GM12891 (cell line): ENCODE measurements around the gene ARF6.
"Not testable (repeated sequence)": the region's sequence is repeated elsewhere in the genome, so short reads cannot be mapped to it uniquely, and the experiment has no call there.

Experiments
- DNase-seq: peaks from one replicate; pipeline ENCODE4 v3.0.0; 2011; ENCODE audit warnings: low spot score; ENCODE audit not compliant: insufficient read length
- FAIRE-seq: peaks from 2 replicates; lab custom pipeline; 2011; peaks lifted over from hg19 to GRCh38; lab: Jason Lieb, UNC
- PAX5 ChIP-seq: IDR thresholded peaks from 2 replicates; pipeline ENCODE4 v1.6.1; 2011; ENCODE audit warnings: low read length, moderate library complexity, mild to moderate bottlenecking; ENCODE audit not compliant: insufficient read depth, severe bottlenecking
- POLR2A ChIP-seq: IDR thresholded peaks from 2 replicates; pipeline ENCODE4 v1.6.1; 2011; ENCODE audit warnings: low read depth, low read length, control low read depth
- POLR2AphosphoS5 ChIP-seq: IDR thresholded peaks from 2 replicates; pipeline ENCODE4 v1.6.1; 2011; ENCODE audit warnings: low read depth, low read length, control low read depth
- POU2F2 ChIP-seq: IDR thresholded peaks from 2 replicates; pipeline ENCODE4 v1.6.1; 2011; ENCODE audit warnings: low read depth, mild to moderate bottlenecking, control low read depth, low read length, moderate library complexity
- SPI1 ChIP-seq: IDR thresholded peaks from 2 replicates; pipeline ENCODE4 v1.6.1; 2011; ENCODE audit warnings: low read depth, low read length, control low read depth
- TAF1 ChIP-seq: IDR thresholded peaks from 2 replicates; pipeline ENCODE4 v1.6.1; 2011; ENCODE audit warnings: low read depth, low read length, control low read depth

The ARF6 gene

GRCh38 chr14:49893309-49894213 is 679 bp downstream of the ARF6 start:
- DNase-seq (peak; percentile 59), FAIRE-seq (peak; percentile 85)
- TF ChIP-seq POU2F2 (no peak), POLR2A (no peak; the same call in 1 of the 2 replicates), SPI1 (no peak), POLR2AphosphoS5 (no peak; the same call in none of the 2 replicates), PAX5 (no peak), TAF1 (no peak; the same call in 1 of the 2 replicates)

DNA sequence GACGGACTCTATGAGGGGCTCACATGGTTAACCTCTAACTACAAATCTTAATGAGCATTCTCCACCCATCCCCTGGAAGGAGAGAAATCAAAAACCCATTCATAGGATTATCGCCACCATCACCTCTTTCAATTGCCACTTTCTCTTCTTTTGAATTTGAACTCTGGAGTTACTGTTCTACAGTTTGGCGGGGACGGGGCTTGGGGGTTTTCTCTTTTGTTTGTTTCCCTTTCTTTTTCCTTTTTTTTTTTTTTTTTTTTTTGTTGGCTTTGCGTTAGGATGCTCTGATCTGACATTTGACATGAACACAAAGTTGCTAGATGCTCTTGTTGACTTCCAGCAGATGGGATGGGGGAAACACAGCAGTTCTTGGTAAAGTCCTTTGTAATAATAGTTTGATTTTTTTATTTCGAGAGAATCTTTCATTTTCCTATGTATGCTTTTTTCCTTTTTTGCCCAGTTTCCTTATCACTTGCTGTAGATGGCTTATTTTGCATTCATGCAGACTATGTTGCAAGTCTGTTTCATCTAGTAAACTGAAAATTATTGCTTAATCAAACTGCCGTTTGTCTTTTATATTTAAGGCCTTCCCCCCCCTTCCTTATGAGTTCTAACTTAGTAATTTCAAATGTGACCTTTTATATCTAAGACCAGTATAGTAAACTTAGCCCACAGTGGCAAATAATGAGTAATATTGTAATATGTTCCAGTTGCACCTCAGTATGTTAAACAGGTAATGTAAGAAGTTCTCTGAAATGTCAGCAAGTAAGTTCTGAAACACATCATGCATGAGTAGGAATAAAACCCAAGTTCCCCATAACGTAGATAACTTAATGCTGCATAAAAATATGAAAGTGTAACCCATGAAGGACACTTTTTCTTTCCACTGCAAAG is 1.6 kb downstream of the ARF6 start:
- FAIRE-seq, result peak; percentile 82
- not testable (repeated sequence) for DNase-seq

GRCh38 chr14:49895480-49895879 is 2.6 kb downstream of the ARF6 start:
- DNase-seq (no peak), FAIRE-seq (peak; percentile 52)
- TF ChIP-seq POLR2AphosphoS5 (peak; percentile 52), TAF1 (no peak)

DNA sequence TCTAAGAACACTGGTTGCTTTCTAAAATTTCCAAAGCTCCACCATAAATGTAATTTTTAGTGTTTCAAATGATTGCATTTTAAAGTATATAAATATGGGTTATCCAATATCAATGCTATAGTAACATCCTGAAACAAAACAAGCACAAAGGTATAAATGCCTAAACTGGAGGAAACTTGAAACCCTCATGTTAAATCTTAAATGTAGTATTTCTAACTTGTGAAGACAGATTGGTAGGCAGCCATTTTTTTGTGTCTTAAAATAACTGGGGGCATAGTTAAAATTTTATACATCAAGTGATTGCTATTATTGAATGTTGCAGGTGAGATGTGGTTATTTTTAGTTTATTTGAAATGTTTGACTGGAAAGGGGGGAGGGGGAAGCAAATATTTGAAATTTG is 3.4 kb downstream of the ARF6 start:
- FAIRE-seq, DNase-seq: not testable (repeated sequence)

DNA sequence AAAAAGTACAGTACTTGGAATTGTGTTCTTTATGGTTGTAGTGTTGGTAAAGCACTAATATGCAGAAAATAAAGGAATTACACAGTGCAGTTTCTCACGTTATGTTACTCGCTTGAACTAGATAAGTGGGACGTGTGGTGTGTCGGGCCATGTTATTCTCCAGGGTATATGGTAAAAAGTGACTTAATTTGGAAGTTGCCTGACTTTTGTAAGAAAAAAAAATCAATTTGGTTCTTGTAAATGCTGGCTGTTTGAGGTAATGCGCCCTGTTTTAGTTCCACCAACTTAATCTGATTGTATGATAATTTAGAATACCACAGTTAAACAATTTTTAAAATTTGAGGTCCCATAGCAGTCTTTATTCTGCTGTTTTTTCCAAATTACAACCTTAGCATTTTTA is 4.1 kb downstream of the ARF6 start:
- no peak for FAIRE-seq
- no peak for DNase-seq
- no peak for TF ChIP-seq SPI1
- no peak for TF ChIP-seq PAX5
- no peak for TF ChIP-seq POLR2AphosphoS5
- no peak for TF ChIP-seq TAF1
- TF ChIP-seq POLR2A, result no peak

- DNase-seq, result no peak
- no peak for TF ChIP-seq POLR2AphosphoS5
- no peak for TF ChIP-seq POU2F2
- TF ChIP-seq SPI1, result no peak
- no peak for TF ChIP-seq POLR2A
- TF ChIP-seq PAX5, result no peak
- no peak for TF ChIP-seq TAF1
- no peak for FAIRE-seq
These were observed 4.5 kb downstream of the ARF6 start for GRCh38 chr14:49897414-49897813.

GRCh38 chr14:49897965-49898364 is 5.1 kb downstream of the ARF6 start:
- TF ChIP-seq SPI1 (no peak), POLR2A (peak; percentile 33; the same call in 1 of the 2 replicates), PAX5 (no peak)
- no peak for FAIRE-seq
- DNase-seq, result no peak

- TF ChIP-seq SPI1 (no peak), TAF1 (no peak), POLR2AphosphoS5 (no peak), POLR2A (no peak; the same call in 1 of the 2 replicates), PAX5 (no peak), POU2F2 (no peak)
- FAIRE-seq (no peak), DNase-seq (no peak)
These were observed 5.6 kb downstream of the ARF6 start for GRCh38 chr14:49898485-49898884.

DNA sequence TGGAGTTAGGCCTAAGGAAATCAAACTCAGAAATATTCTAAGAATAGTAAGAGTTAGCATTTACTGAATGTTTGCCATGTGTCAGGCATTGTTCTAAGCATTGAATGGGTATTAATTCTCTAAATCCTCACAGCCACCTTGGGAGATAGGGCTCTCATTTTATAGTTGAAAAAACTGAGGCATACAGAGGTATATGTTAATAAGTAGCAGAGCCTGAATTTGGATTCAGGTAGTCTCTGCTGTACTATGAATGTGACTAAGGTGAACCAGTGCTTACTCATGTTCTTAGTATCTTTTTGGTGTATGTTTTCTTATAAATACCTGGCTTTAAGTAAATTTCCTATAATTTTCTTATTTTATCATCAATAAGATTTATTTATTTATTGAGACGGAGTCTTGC is 8.1 kb downstream of the ARF6 start:
- TF ChIP-seq POLR2A (no peak), POU2F2 (no peak), TAF1 (no peak), SPI1 (no peak), POLR2AphosphoS5 (no peak), PAX5 (no peak)
- DNase-seq (no peak), FAIRE-seq (no peak)

DNA sequence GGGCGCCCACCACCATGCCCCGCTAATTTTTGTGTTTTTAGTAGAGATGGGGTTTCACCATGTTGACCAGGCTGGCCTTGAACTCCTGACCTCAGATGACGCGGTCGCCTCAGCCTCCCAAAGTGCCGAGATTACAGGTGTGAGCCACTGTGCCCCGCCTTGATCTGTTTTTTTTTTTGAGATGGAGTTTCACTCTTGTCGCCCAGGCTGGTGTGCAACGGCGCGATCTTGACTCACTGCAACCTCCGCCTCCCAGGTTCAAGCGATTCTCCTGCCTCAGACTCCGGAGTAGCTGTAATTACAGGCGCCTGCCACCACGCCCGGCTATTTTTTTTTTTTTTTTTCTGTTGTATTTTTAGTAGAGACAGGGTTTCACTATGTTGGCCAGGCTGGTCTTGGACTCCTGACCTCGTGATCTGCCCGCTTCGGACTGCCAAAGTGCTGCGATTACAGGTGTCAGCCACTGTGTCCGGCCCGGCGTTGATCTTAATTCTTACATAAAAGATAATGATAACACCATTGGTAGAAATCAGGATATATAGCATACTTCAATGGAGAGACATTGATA is 9.9 kb downstream of the ARF6 start:
- not testable (repeated sequence) for DNase-seq, FAIRE-seq

DNA sequence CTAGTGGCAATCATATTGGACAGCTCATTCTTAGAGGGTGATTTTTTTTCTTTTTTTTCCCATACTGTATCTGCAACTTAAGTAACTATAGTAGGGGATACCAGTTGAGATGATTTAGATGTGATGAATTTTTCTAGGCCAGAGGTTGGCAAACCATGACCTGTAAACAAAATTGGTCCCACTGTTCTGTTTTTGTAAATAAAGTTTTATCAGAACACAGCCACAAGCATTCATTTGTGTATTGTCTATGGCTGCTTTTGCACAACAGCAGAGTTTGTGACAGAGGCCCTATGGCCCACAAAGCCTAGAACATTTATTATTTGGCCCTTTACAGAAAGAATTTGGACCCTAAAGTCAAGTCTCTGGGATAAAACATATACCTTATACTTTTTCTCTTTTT is 11.4 kb downstream of the ARF6 start:
- no peak for DNase-seq
- TF ChIP-seq PAX5, result no peak
- no peak for FAIRE-seq
